ENCODE measurements around the gene KRTAP12-3. TPM values are rescaled to one million over a fixed set of nuclear protein-coding genes. Genes with fewer than 3 reads are reported as not detected.
"Not testable (repeated sequence)": the region's sequence is repeated elsewhere in the genome, so short reads cannot be mapped to it uniquely, and the experiment has no call there.

The KRTAP12-3 gene
- total and polyA plus RNA-seq, 2 donors, result not detected

DNA sequence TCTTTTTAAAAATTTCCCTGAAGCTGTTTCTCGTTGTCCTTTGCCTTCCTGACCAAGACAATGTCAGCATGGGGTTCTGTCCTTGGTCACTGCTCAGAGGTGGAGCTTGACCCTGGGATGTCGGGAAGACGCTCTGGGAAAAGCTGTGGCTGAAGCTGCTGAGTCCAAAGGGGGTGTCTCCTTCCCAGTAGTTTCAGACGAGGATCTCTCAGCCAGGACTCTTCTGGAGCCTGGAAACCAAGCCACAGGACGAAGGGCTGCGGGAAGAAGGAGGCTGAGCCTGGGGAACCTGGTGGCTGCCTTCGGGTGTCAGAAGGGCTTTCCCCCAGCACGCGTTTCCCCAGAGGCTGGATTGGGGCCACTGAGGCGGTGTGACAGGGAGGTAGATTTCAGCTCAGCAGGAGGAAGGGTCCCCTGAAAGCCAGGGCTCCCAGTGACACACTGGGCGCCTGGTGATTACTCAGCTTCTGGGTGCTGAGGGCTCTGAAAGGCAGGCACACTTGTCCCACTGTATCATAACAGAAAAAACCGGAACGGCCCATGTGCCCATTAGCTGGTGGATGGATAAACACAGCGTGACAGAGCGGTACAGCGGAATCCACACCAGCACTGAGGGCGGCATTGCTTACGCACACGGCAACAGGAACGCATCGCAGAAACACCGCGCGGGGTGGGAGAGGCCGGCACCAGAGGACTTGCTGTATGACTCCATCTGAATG lies 29.3 kb downstream of the KRTAP12-3 start:
- Histone ChIP-seq H3K27ac (ENCODE audit: low read depth in 1 of 2, low read length in 1 of 2) (no peak overlapping the region), H3K4me3 (ENCODE audit: low read length in 2 of 2) (no peak overlapping the region), H3K27me3 (ENCODE audit: control insufficient read depth in 2 of 2, insufficient read depth in 1 of 2, low read length in 1 of 2) (peaks cover 0 to 10% of the 10 kb centered on the region in 2 donors), H3K36me3 (ENCODE audit: control insufficient read depth in 2 of 2, insufficient read depth in 2 of 2, low read length in 1 of 2) (no peaks in the 10 kb centered on the region), H3K4me1 (ENCODE audit: control insufficient read depth in 2 of 2, insufficient read depth in 2 of 2, low read length in 2 of 2) (peaks cover 0 to 3% of the 10 kb centered on the region in 2 donors), H3K9me3 (ENCODE audit: control insufficient read depth in 2 of 2, insufficient read depth in 1 of 2, low read length in 1 of 2) (peaks cover 0 to 1% of the 10 kb centered on the region in 2 donors)
- DNase-seq (ENCODE audit: low read depth in 6 of 9, low spot score in 9 of 9), result no peak
- 90% methylated on average over 25 of the region's 25 CpGs for WGBS

- H3K27ac ChIP-seq (ENCODE audit: low read depth in 1 of 2, low read length in 1 of 2), result no peak overlapping the region
- no peak for DNase-seq (ENCODE audit: low read depth in 6 of 9, low spot score in 9 of 9)
- no peak overlapping the region for H3K4me3 ChIP-seq (ENCODE audit: low read length in 2 of 2)
- peaks cover 0 to 10% of the 10 kb centered on the region in 2 donors for H3K27me3 ChIP-seq (ENCODE audit: control insufficient read depth in 2 of 2, insufficient read depth in 1 of 2, low read length in 1 of 2)
- 88% methylated on average over 11 of the region's 11 CpGs for WGBS
- peaks cover 0 to 1% of the 10 kb centered on the region in 2 donors for H3K9me3 ChIP-seq (ENCODE audit: control insufficient read depth in 2 of 2, insufficient read depth in 1 of 2, low read length in 1 of 2)
- H3K4me1 ChIP-seq (ENCODE audit: control insufficient read depth in 2 of 2, insufficient read depth in 2 of 2, low read length in 2 of 2), result peaks cover 0 to 3% of the 10 kb centered on the region in 2 donors
- H3K36me3 ChIP-seq (ENCODE audit: control insufficient read depth in 2 of 2, insufficient read depth in 2 of 2, low read length in 1 of 2), result no peaks in the 10 kb centered on the region
Observed at GRCh38 chr21:44687671-44688070, 29.9 kb downstream of the KRTAP12-3 start.

GRCh38 chr21:44689740-44690139 lies 32.0 kb downstream of the KRTAP12-3 start:
- not testable (repeated sequence) for H3K4me3 ChIP-seq (ENCODE audit: low read length in 2 of 2); H3K36me3 ChIP-seq (ENCODE audit: control insufficient read depth in 2 of 2, insufficient read depth in 2 of 2, low read length in 1 of 2); H3K4me1 ChIP-seq (ENCODE audit: control insufficient read depth in 2 of 2, insufficient read depth in 2 of 2, low read length in 2 of 2); DNase-seq (ENCODE audit: low read depth in 6 of 9, low spot score in 9 of 9); H3K27ac ChIP-seq (ENCODE audit: low read depth in 1 of 2, low read length in 1 of 2); H3K9me3 ChIP-seq (ENCODE audit: control insufficient read depth in 2 of 2, insufficient read depth in 1 of 2, low read length in 1 of 2)
- H3K27me3 ChIP-seq (ENCODE audit: control insufficient read depth in 2 of 2, insufficient read depth in 1 of 2, low read length in 1 of 2), result peaks cover 0 to 10% of the 10 kb centered on the region in 2 donors
- WGBS, result over 99% methylated on average over 3 of the region's 3 CpGs

GRCh38 chr21:44691686-44692085 lies 34.0 kb downstream of the KRTAP12-3 start:
- WGBS, result 82% methylated on average over 2 of the region's 2 CpGs
- H3K27ac ChIP-seq (ENCODE audit: low read depth in 1 of 2, low read length in 1 of 2), result no peak overlapping the region

GRCh38 chr21:44692798-44693512 lies 35.2 kb downstream of the KRTAP12-3 start:
- Histone ChIP-seq H3K4me1 (ENCODE audit: control insufficient read depth in 2 of 2, insufficient read depth in 2 of 2, low read length in 2 of 2) (no peaks in the 10 kb centered on the region), H3K9me3 (ENCODE audit: control insufficient read depth in 2 of 2, insufficient read depth in 1 of 2, low read length in 1 of 2) (no peaks in the 10 kb centered on the region), H3K27ac (ENCODE audit: low read depth in 1 of 2, low read length in 1 of 2) (no peak overlapping the region), H3K36me3 (ENCODE audit: control insufficient read depth in 2 of 2, insufficient read depth in 2 of 2, low read length in 1 of 2) (no peaks in the 10 kb centered on the region), H3K27me3 (ENCODE audit: control insufficient read depth in 2 of 2, insufficient read depth in 1 of 2, low read length in 1 of 2) (peaks cover 3 to 21% of the 10 kb centered on the region in 2 donors), H3K4me3 (ENCODE audit: low read length in 2 of 2) (no peak overlapping the region)
- WGBS, result 49% methylated on average over 2 of the region's 2 CpGs
- DNase-seq (ENCODE audit: low read depth in 6 of 9, low spot score in 9 of 9), result no peak

More at GRCh38 chr21:44691686-44692085, 34.0 kb downstream of the KRTAP12-3 start:
- no peaks in the 10 kb centered on the region for H3K36me3 ChIP-seq (ENCODE audit: control insufficient read depth in 2 of 2, insufficient read depth in 2 of 2, low read length in 1 of 2)
- H3K27me3 ChIP-seq (ENCODE audit: control insufficient read depth in 2 of 2, insufficient read depth in 1 of 2, low read length in 1 of 2), result peaks cover 0 to 14% of the 10 kb centered on the region in 2 donors
- peaks cover 0 to 1% of the 10 kb centered on the region in 2 donors for H3K9me3 ChIP-seq (ENCODE audit: control insufficient read depth in 2 of 2, insufficient read depth in 1 of 2, low read length in 1 of 2)
- no peak for DNase-seq (ENCODE audit: low read depth in 6 of 9, low spot score in 9 of 9)
- H3K4me3 ChIP-seq (ENCODE audit: low read length in 2 of 2), result no peak overlapping the region
- peaks cover 0 to 3% of the 10 kb centered on the region in 2 donors for H3K4me1 ChIP-seq (ENCODE audit: control insufficient read depth in 2 of 2, insufficient read depth in 2 of 2, low read length in 2 of 2)

- Histone ChIP-seq H3K27ac (ENCODE audit: low read depth in 1 of 2, low read length in 1 of 2) (no peak overlapping the region), H3K27me3 (ENCODE audit: control insufficient read depth in 2 of 2, insufficient read depth in 1 of 2, low read length in 1 of 2) (peaks cover 4 to 36% of the 10 kb centered on the region in 2 donors), H3K9me3 (ENCODE audit: control insufficient read depth in 2 of 2, insufficient read depth in 1 of 2, low read length in 1 of 2) (no peaks in the 10 kb centered on the region), H3K4me1 (ENCODE audit: control insufficient read depth in 2 of 2, insufficient read depth in 2 of 2, low read length in 2 of 2) (no peaks in the 10 kb centered on the region), H3K36me3 (ENCODE audit: control insufficient read depth in 2 of 2, insufficient read depth in 2 of 2, low read length in 1 of 2) (no peaks in the 10 kb centered on the region), H3K4me3 (ENCODE audit: low read length in 2 of 2) (no peak overlapping the region)
- DNase-seq (ENCODE audit: low read depth in 6 of 9, low spot score in 9 of 9), result no peak
- WGBS, result 74% methylated on average over 11 of the region's 11 CpGs
Observed at GRCh38 chr21:44694776-44695175, 37.0 kb downstream of the KRTAP12-3 start.

DNA sequence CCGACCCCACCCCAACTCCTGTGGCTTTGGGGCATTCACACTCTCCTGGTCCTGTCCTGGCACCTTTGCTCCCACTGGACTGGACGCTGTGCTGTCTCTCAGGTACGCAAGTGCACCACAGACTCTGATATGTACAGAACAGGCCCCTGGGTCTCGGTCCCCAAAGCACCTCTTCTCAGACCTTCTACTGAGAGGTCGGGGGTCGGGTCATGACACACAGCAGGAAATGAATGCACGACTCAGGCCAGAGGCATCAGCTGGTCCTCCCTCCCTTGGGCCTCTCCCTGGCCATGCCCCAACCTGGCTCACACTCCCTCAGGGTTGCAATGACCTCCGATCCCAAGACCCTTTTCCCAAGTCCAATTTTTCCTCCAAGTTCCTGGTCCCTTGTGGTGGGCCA lies 37.5 kb downstream of the KRTAP12-3 start:
- no peak overlapping the region for H3K4me3 ChIP-seq (ENCODE audit: low read length in 2 of 2)
- WGBS, result 76% methylated on average over 8 of the region's 8 CpGs
- DNase-seq (ENCODE audit: low read depth in 6 of 9, low spot score in 9 of 9), result no peak
- no peaks in the 10 kb centered on the region for H3K4me1 ChIP-seq (ENCODE audit: control insufficient read depth in 2 of 2, insufficient read depth in 2 of 2, low read length in 2 of 2)
- H3K27ac ChIP-seq (ENCODE audit: low read depth in 1 of 2, low read length in 1 of 2), result no peak overlapping the region
- peaks cover 4 to 40% of the 10 kb centered on the region in 2 donors for H3K27me3 ChIP-seq (ENCODE audit: control insufficient read depth in 2 of 2, insufficient read depth in 1 of 2, low read length in 1 of 2)
- no peaks in the 10 kb centered on the region for H3K9me3 ChIP-seq (ENCODE audit: control insufficient read depth in 2 of 2, insufficient read depth in 1 of 2, low read length in 1 of 2)
- H3K36me3 ChIP-seq (ENCODE audit: control insufficient read depth in 2 of 2, insufficient read depth in 2 of 2, low read length in 1 of 2), result no peaks in the 10 kb centered on the region

DNA sequence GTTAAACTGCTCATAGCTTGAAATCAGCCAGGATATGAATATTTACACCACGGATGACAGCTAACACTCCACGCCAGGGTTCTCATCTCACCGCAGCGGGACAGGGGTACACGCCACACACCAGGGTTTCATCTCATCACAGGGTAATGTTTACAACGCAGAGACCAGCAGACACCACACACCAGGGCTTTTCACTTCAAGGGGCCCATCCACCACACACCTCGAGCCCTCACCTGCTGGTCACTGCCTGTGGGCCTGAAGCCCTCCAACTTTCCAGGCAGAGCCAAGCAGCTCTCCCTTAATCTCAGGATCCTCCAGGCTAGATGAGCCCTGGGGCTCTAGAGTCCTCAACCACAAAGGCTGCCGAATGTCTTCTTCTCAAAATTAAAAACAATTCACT lies 37.9 kb downstream of the KRTAP12-3 start:
- Histone ChIP-seq H3K27ac (ENCODE audit: low read depth in 1 of 2, low read length in 1 of 2) (no peak overlapping the region), H3K27me3 (ENCODE audit: control insufficient read depth in 2 of 2, insufficient read depth in 1 of 2, low read length in 1 of 2) (peaks cover 6 to 45% of the 10 kb centered on the region in 2 donors), H3K36me3 (ENCODE audit: control insufficient read depth in 2 of 2, insufficient read depth in 2 of 2, low read length in 1 of 2) (no peaks in the 10 kb centered on the region), H3K9me3 (ENCODE audit: control insufficient read depth in 2 of 2, insufficient read depth in 1 of 2, low read length in 1 of 2) (no peaks in the 10 kb centered on the region), H3K4me3 (ENCODE audit: low read length in 2 of 2) (no peak overlapping the region), H3K4me1 (ENCODE audit: control insufficient read depth in 2 of 2, insufficient read depth in 2 of 2, low read length in 2 of 2) (no peaks in the 10 kb centered on the region)
- whole genome bisulfite sequencing, result 79% methylated on average over 8 of the region's 8 CpGs
- no peak for DNase-seq (ENCODE audit: low read depth in 6 of 9, low spot score in 9 of 9)

DNA sequence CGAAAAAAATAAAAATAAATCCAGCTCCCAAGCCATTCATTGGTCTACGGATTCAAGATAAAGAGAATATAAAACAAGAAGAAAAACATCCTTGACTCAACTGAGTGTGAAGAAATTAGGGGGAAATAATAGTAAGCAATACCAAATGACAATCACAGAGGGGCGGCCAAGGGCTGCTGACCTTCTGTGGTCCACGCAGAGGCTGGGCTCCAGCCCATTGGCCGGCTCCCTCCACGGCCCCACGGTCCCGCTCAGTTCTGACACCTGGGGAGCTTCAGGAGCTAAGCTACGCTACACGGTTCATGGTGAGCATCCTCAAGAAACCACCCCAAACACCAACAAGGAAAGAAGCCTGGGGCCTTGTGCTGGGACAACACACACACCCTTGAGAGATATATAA lies 38.8 kb downstream of the KRTAP12-3 start:
- Histone ChIP-seq H3K9me3 (ENCODE audit: control insufficient read depth in 2 of 2, insufficient read depth in 1 of 2, low read length in 1 of 2) (no peaks in the 10 kb centered on the region), H3K4me3 (ENCODE audit: low read length in 2 of 2) (no peak overlapping the region), H3K27ac (ENCODE audit: low read depth in 1 of 2, low read length in 1 of 2) (no peak overlapping the region), H3K27me3 (ENCODE audit: control insufficient read depth in 2 of 2, insufficient read depth in 1 of 2, low read length in 1 of 2) (peaks cover 6 to 54% of the 10 kb centered on the region in 2 donors), H3K36me3 (ENCODE audit: control insufficient read depth in 2 of 2, insufficient read depth in 2 of 2, low read length in 1 of 2) (no peaks in the 10 kb centered on the region), H3K4me1 (ENCODE audit: control insufficient read depth in 2 of 2, insufficient read depth in 2 of 2, low read length in 2 of 2) (no peaks in the 10 kb centered on the region)
- 79% methylated on average over 10 of the region's 10 CpGs for WGBS
- no peak for DNase-seq (ENCODE audit: low read depth in 6 of 9, low spot score in 9 of 9)
